Lung (tissue), 12 donors: ENCODE data around the gene LSM7. TPM values are rescaled to one million over a fixed set of nuclear protein-coding genes. Genes with fewer than 3 reads are reported as not detected.

Experiments
- ATAC-seq: fragments of 200-7000 bp; cut with Tn5 transposase; one replicate; pipeline ENCODE4 v1.9.1; 2020; ENCODE audit warnings: moderate number of reproducible peaks; ENCODE audit not compliant: insufficient read depth, low FRiP score
- DNase-seq, 3 donors: peaks; one replicate each; pipeline ENCODE4 v3.0.0-alpha.2; 2013 to 2017
- H3K27ac ChIP-seq, 2 donors: one replicate each; pipeline ENCODE4 v1.5.1; 2013; ENCODE audit warnings: mild to moderate bottlenecking in 2 of 2, moderate library complexity in 2 of 2, control low read depth in 1 of 2, inconsistent platforms in 1 of 2, low read depth in 1 of 2, low read length in 1 of 2
- H3K27me3 ChIP-seq, 3 donors: one replicate each; pipeline ENCODE4 v1.5.1; 2013; ENCODE audit warnings: low read length in 2 of 3; ENCODE audit not compliant: control insufficient read depth in 3 of 3, insufficient read depth in 3 of 3
- H3K36me3 ChIP-seq, 4 donors: one replicate each; pipeline ENCODE4 v1.5.1; 2013; ENCODE audit warnings: low read length in 4 of 4, mild to moderate bottlenecking in 1 of 4, moderate library complexity in 1 of 4; ENCODE audit not compliant: control insufficient read depth in 4 of 4, insufficient read depth in 4 of 4
- H3K4me1 ChIP-seq, 5 donors: one replicate each; pipeline ENCODE4 v1.5.1; 2013; ENCODE audit warnings: low read length in 5 of 5, mild to moderate bottlenecking in 2 of 5, moderate library complexity in 1 of 5; ENCODE audit not compliant: control insufficient read depth in 5 of 5, insufficient read depth in 5 of 5
- H3K4me3 ChIP-seq: one replicate; pipeline ENCODE4 v1.5.1; 2013; ENCODE audit warnings: mild to moderate bottlenecking, control low read depth, moderate library complexity
- H3K9ac ChIP-seq, 2 donors: one replicate each; pipeline ENCODE4 v1.5.1; 2013; ENCODE audit warnings: low read length in 2 of 2, control low read depth in 1 of 2; ENCODE audit not compliant: insufficient read depth in 1 of 2
- H3K9me3 ChIP-seq, 4 donors: one replicate each; pipeline ENCODE4 v1.5.1; 2013; ENCODE audit warnings: low read length in 3 of 4, mild to moderate bottlenecking in 1 of 4, moderate library complexity in 1 of 4; ENCODE audit not compliant: control insufficient read depth in 4 of 4, insufficient read depth in 3 of 4
- WGBS, 2 donors: extraction: QIAGEN DNeasy Blood & Tissue Kit; methylation state at CpG; one replicate each; pipeline ENCODE4 v1.1.7; 2013; 5-methylcytosine and 5-hydroxymethylcytosine counted together
- polyA plus RNA-seq, 2 donors: library from polyadenylated mRNA; stranded (reverse); fragments of 200-250 nt; gene quantifications; one replicate each; pipeline ENCODE4 v1.2.1, GENCODE V29; 2013
- total RNA-seq, 2 donors: library from RNA; depleted of rRNA in 1 of 2; stranded (reverse); fragments of >200 nt in 1 of 2; gene quantifications; one replicate each; pipeline ENCODE4 v1.2.1, GENCODE V29; 2014 to 2021
- TF ChIP-seq, protein P1 (sequence below): IDR thresholded peaks from 2 replicates; pipeline ENCODE4 v1.5.1; 2012; ENCODE audit warnings: mild to moderate bottlenecking; ENCODE audit errors: control extremely low read depth, extremely low read depth
- donor health status: control.
- donor health status: control.
- donor health status: Bipolar disorder and iron deficiency.
- donor health status: healthy.
- donor health status: DM: yes; HTN: yes; CAD: no.

LSM7 gene
- total and polyA plus RNA-seq, 4 donors, result 54.9 to 307 (median 191) TPM

DNA sequence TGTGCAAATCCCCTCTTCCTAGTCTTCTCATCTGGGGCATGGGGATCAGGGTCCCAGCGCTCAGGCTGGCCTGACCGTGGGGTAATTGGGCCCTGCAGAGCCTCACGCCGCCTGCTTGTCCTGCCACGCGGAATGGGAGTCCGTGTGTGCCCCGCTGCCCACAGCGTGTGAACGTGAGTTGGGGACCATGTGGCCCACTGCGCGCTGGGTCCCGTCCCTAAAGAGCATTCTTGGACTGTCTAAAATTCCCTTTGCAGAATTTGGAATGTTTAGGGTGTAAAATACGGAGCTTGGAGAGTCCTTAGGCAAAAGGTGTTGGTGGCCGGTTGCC, 34.5 kb upstream of the LSM7 start:
- WGBS, 2 donors, result 77 to 83% methylated on average over 15 of the region's 15 CpGs

DNA sequence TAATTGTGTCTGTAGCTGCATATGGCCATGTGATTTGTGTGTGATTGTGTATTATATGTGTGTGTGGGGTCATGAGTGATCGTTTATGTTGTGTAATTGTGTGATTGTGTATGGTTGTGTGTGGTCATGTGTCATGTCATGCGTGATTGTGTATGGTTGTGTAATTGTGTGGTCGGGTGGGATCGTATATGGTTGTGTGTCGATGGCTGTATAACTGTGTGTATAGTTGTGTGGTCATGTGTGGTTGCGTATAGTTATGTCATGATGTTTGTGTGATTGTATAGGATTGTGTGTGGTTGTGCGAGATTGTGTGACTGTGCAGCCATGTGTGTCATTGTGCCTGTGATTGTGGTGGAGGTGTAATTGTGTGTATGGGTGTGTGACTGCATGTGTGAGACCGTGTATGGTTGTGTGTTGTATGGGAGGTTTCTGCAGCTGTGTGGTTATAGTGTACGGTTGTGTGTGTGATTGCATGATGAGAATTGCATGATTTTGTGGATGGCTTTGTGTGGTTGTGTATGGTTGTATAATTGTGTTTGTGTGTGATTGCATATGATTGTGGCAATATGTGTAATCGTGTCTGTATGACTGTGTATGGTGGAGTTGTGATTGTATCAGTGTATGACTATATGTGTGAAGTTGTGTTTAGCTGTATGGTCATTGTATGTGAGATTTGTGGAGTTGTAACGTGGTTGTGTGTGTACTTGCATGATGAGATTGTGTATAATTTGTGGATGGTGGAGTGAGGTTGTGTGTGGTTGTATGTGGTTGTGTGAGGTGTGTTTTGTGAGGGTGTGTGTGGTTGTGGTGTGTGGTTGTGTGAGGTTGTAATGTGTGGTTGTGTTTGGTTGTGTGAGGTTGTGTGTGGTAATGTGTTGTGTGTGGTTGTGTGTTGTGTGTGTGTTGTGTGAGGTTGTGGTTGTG, 33.9 kb upstream of the LSM7 start:
- no peaks in the 10 kb centered on the region for H3K36me3 ChIP-seq
- no peak for ATAC-seq
- DNase-seq, result no peak
- 90 to 94% methylated on average over 11 of the region's 11 CpGs for WGBS, 2 donors
- H3K27ac ChIP-seq, result no peak overlapping the region
- H3K9me3 ChIP-seq, result peaks cover 0 to 3% (median 0%) of the 10 kb centered on the region in 4 donors
- peaks cover 0 to 38% (median 21%) of the 10 kb centered on the region in 3 donors for H3K27me3 ChIP-seq
- H3K4me3 ChIP-seq, result no peak overlapping the region
- TF ChIP-seq, protein P1, sequence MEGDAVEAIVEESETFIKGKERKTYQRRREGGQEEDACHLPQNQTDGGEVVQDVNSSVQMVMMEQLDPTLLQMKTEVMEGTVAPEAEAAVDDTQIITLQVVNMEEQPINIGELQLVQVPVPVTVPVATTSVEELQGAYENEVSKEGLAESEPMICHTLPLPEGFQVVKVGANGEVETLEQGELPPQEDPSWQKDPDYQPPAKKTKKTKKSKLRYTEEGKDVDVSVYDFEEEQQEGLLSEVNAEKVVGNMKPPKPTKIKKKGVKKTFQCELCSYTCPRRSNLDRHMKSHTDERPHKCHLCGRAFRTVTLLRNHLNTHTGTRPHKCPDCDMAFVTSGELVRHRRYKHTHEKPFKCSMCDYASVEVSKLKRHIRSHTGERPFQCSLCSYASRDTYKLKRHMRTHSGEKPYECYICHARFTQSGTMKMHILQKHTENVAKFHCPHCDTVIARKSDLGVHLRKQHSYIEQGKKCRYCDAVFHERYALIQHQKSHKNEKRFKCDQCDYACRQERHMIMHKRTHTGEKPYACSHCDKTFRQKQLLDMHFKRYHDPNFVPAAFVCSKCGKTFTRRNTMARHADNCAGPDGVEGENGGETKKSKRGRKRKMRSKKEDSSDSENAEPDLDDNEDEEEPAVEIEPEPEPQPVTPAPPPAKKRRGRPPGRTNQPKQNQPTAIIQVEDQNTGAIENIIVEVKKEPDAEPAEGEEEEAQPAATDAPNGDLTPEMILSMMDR, result no peak
- H3K4me1 ChIP-seq, result no peaks in the 10 kb centered on the region
- no peak overlapping the region for H3K9ac ChIP-seq

More for the DNA sequence above, 34.5 kb upstream of the LSM7 start:
- H3K4me3 ChIP-seq, result no peak overlapping the region
- H3K27me3 ChIP-seq, result peaks cover 0 to 38% (median 21%) of the 10 kb centered on the region in 3 donors
- peaks cover 0 to 3% (median 0%) of the 10 kb centered on the region in 4 donors for H3K9me3 ChIP-seq
- DNase-seq (no peak), ATAC-seq (no peak)
- H3K27ac ChIP-seq, result no peak overlapping the region
- H3K9ac ChIP-seq, result no peak overlapping the region
- TF ChIP-seq, protein P1, result no peak
- H3K4me1 ChIP-seq, result no peaks in the 10 kb centered on the region
- H3K36me3 ChIP-seq, result no peaks in the 10 kb centered on the region

DNA sequence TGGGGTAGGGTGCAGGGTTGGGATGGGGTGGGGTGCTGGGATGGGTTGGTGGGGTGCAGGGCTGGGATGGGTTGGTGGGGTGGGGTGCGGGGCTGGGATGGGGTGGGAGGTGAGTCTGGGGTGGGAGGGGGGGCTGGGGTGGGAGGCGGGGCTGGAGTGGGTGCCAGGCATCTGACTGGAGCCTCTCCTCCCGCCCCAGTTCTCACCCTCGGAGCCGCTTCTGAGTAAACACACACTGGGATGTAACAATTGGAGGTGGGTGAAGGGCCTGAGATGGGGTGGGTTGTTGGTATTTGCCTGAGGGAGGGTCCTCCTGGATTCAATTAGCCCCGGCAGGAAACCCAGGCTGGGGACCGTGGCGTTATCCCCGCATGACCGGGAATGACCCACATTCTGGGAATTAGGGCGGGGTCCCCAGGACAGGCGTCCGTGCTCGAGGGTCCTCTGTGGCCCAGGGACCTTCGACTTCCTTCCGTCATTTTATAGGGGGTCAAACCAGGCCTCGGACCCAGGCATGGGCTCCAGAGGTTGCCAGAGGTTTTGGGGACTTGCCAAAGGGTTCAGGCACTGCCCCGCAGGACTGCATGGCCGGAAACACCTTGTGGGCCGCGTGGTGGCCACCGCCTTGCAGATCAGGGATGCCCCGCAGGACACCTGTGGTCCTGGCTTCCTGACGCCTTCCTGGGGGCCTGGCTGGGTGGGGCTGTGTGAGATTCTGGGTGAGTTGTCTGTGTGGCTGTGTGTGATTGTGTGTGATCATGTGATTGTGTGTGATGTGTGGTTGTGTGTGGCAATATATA, 33.1 kb upstream of the LSM7 start:
- Histone ChIP-seq H3K9ac (no peak overlapping the region), H3K36me3 (no peaks in the 10 kb centered on the region), H3K27me3 (peaks cover 0 to 38% (median 21%) of the 10 kb centered on the region in 3 donors), H3K4me1 (no peaks in the 10 kb centered on the region), H3K27ac (no peak overlapping the region), H3K4me3 (no peak overlapping the region), H3K9me3 (peaks cover 0 to 2% (median 0%) of the 10 kb centered on the region in 4 donors)
- TF ChIP-seq, protein P1, result no peak
- ATAC-seq, result no peak
- WGBS, 2 donors, result 24 to 38% methylated on average over 23 to 24 of the region's 24 CpGs
- no peak for DNase-seq
